AG10803 (cell line): ENCODE measurements around the gene TMC8.
"Not testable (repeated sequence)": the region's sequence is repeated elsewhere in the genome, so short reads cannot be mapped to it uniquely, and the experiment has no call there.

Source experiments
- DNase-seq: peaks from one replicate; pipeline ENCODE4 v3.0.0; 2010; ENCODE audit warnings: low read depth
- H3K4me3 ChIP-seq: 2 replicates; pipeline ENCODE4 v1.5.1; 2011; ENCODE audit warnings: mild to moderate bottlenecking, low read length, control low read depth
- CTCF ChIP-seq: conservative IDR thresholded peaks from 2 replicates; pipeline ENCODE4 v1.5.1; 2011; ENCODE audit warnings: mild to moderate bottlenecking, low read length, control low read depth, inconsistent platforms

TMC8 gene

GRCh38 chr17:78130437-78131101 lies at the start of gene TMC8:
TSS of gene TMC8 (plus strand) at chr17:78130771. CDS start at chr17:78131589, 818 bp downstream.
- no peak for DNase-seq
- no peak within 1 kb of the TSS for H3K4me3 ChIP-seq
- TF ChIP-seq CTCF = no peak

- DNase-seq = no peak
- no peak for TF ChIP-seq CTCF
- H3K4me3 ChIP-seq = no peak overlapping the region
These were observed 49.0 kb upstream of the TMC8 start for GRCh38 chr17:78081551-78081950.

GRCh38 chr17:78082355-78082872 lies 48.2 kb upstream of the TMC8 start:
- H3K4me3 ChIP-seq, DNase-seq: not testable (repeated sequence)

GRCh38 chr17:78082988-78083387 lies 47.6 kb upstream of the TMC8 start:
- no peak for DNase-seq
- H3K4me3 ChIP-seq = no peak overlapping the region
- TF ChIP-seq CTCF = no peak

- TF ChIP-seq CTCF = no peak
- no peak for DNase-seq
- no peak overlapping the region for H3K4me3 ChIP-seq
These were observed 43.8 kb upstream of the TMC8 start for GRCh38 chr17:78086740-78087139.

GRCh38 chr17:78088529-78088928 lies 42.0 kb upstream of the TMC8 start:
- no peak for TF ChIP-seq CTCF
- H3K4me3 ChIP-seq = no peak overlapping the region
- no peak for DNase-seq

- TF ChIP-seq CTCF = no peak
- H3K4me3 ChIP-seq = no peak overlapping the region
- no peak for DNase-seq
These were observed 40.8 kb upstream of the TMC8 start for GRCh38 chr17:78089576-78090281.
